Adipose tissue (tissue), 3 donors: ENCODE data around the gene FOXF1. TPM values are rescaled to one million over a fixed set of nuclear protein-coding genes. Genes with fewer than 3 reads are reported as not detected.

Experiments used
- H3K27ac ChIP-seq: one replicate; pipeline ENCODE4 v1.5.1; 2013; ENCODE audit warnings: low read depth, low read length
- WGBS, 3 donors: extraction: QIAGEN DNeasy Blood & Tissue Kit; methylation state at CpG; one replicate each; pipeline ENCODE4 v1.1.7; 2013; 5-methylcytosine and 5-hydroxymethylcytosine counted together
- polyA plus RNA-seq, 3 donors: library from polyadenylated mRNA; stranded (reverse); fragments of 200-250 nt; gene quantifications; one replicate each; pipeline ENCODE4 v1.2.3, GENCODE V29; 2013
- donor health status: healthy with polysubstance abuse.
- donor health status: Bipolar disorder and iron deficiency.
- donor health status: healthy.

Gene FOXF1
- polyA plus RNA-seq: 1 to 10 TPM in 2 of 3 donors, under 1 TPM in 1; 0.41 to 5.8 (median 1.8) TPM

GRCh38 chr16:86510465-86511261, at the start of gene FOXF1:
TSS of gene FOXF1 (plus strand) at chr16:86510527. CDS start at chr16:86510570, 43 bp downstream.
- H3K27ac ChIP-seq: no peak within 1 kb of the TSS
- WGBS, 3 donors: 2 to 7% (median 4%) methylated on average over 75 to 84 of the region's 89 CpGs

- no peak overlapping the region for H3K27ac ChIP-seq
Measured at GRCh38 chr16:86461037-86461436, 49.3 kb upstream of the FOXF1 start.

- 55 to 67% (median 56%) methylated on average over 17 of the region's 17 CpGs for WGBS, 3 donors
- no peak overlapping the region for H3K27ac ChIP-seq
Measured at GRCh38 chr16:86462334-86463084, 47.8 kb upstream of the FOXF1 start.

- 95 to 100% (median 98%) methylated on average over 2 of the region's 2 CpGs for WGBS, 3 donors
- no peak overlapping the region for H3K27ac ChIP-seq
Measured at GRCh38 chr16:86464044-86464443, 46.3 kb upstream of the FOXF1 start.

- WGBS, 3 donors: 75 to 88% (median 87%) methylated on average over 2 of the region's 2 CpGs
- no peak overlapping the region for H3K27ac ChIP-seq
Measured at GRCh38 chr16:86465434-86465833, 44.9 kb upstream of the FOXF1 start.

GRCh38 chr16:86466696-86467406, 43.5 kb upstream of the FOXF1 start:
- H3K27ac ChIP-seq: no peak overlapping the region
- 82 to 92% (median 87%) methylated on average over 29 of the region's 29 CpGs for WGBS, 3 donors

GRCh38 chr16:86467490-86467889, 42.8 kb upstream of the FOXF1 start:
- WGBS, 3 donors: 78 to 91% (median 89%) methylated on average over 8 of the region's 8 CpGs
- no peak overlapping the region for H3K27ac ChIP-seq

GRCh38 chr16:86470964-86471363, 39.4 kb upstream of the FOXF1 start:
- 60 to 68% (median 64%) methylated on average over 9 of the region's 9 CpGs for WGBS, 3 donors

GRCh38 chr16:86471896-86472295, 38.4 kb upstream of the FOXF1 start:
- 86 to 93% (median 90%) methylated on average over 12 of the region's 12 CpGs for WGBS, 3 donors
- no peak overlapping the region for H3K27ac ChIP-seq

More at GRCh38 chr16:86470964-86471363, 39.4 kb upstream of the FOXF1 start:
- no peak overlapping the region for H3K27ac ChIP-seq

GRCh38 chr16:86472366-86472765, 38.0 kb upstream of the FOXF1 start:
- no peak overlapping the region for H3K27ac ChIP-seq
- 81 to 92% (median 91%) methylated on average over 5 of the region's 5 CpGs for WGBS, 3 donors

GRCh38 chr16:86476956-86477534, 33.3 kb upstream of the FOXF1 start:
- no peak overlapping the region for H3K27ac ChIP-seq
- 19 to 22% (median 20%) methylated on average over 11 of the region's 11 CpGs for WGBS, 3 donors

- WGBS, 3 donors: 55 to 79% (median 70%) methylated on average over 5 of the region's 5 CpGs
- no peak overlapping the region for H3K27ac ChIP-seq
Measured at GRCh38 chr16:86477642-86478041, 32.7 kb upstream of the FOXF1 start.

- no peak overlapping the region for H3K27ac ChIP-seq
Measured at GRCh38 chr16:86478779-86479178, 31.5 kb upstream of the FOXF1 start.

GRCh38 chr16:86479419-86479818, 30.9 kb upstream of the FOXF1 start:
- H3K27ac ChIP-seq: no peak overlapping the region
- WGBS, 3 donors: 49 to 62% (median 52%) methylated on average over 9 of the region's 9 CpGs

- no peak overlapping the region for H3K27ac ChIP-seq
- WGBS, 3 donors: 22 to 86% (median 79%) methylated on average over 15 of the region's 15 CpGs
Measured at GRCh38 chr16:86480444-86480843, 29.9 kb upstream of the FOXF1 start.

GRCh38 chr16:86481607-86482006, 28.7 kb upstream of the FOXF1 start:
- H3K27ac ChIP-seq: no peak overlapping the region
- 67 to 92% (median 90%) methylated on average over 3 of the region's 3 CpGs for WGBS, 3 donors

- WGBS, 3 donors: 63 to 81% (median 80%) methylated on average over 5 of the region's 5 CpGs
Measured at GRCh38 chr16:86484240-86484639, 26.1 kb upstream of the FOXF1 start.

GRCh38 chr16:86485746-86486145, 24.6 kb upstream of the FOXF1 start:
- WGBS, 3 donors: 68 to 81% (median 80%) methylated on average over 3 of the region's 3 CpGs
- H3K27ac ChIP-seq: no peak overlapping the region

More at GRCh38 chr16:86484240-86484639, 26.1 kb upstream of the FOXF1 start:
- no peak overlapping the region for H3K27ac ChIP-seq
